Caco-2 (cell line): ENCODE measurements around the gene DYRK4. TPM values are rescaled to one million over a fixed set of nuclear protein-coding genes. Genes with fewer than 3 reads are reported as not detected.
A peak's percentile ranks its signal among the peaks of the same experiment; 100 is the strongest.

ENCODE experiments used
- BruUV-seq: library from RNA; stranded (reverse); fragments of 400-500 nt; replicated peaks from 2 replicates; lab custom pipeline; 2021; lab: Mats Ljungman, UMichigan
- CTCF ChIA-PET: fragments of 300-600 bp; sonication (Branson Sonifier 250); formaldehyde crosslinking; loops from one replicate; lab custom pipeline; 2022; ENCODE audit warnings: antibody characterized with exemption; lab: Charles Lee
- POLR2A ChIA-PET: fragments of 300-600 bp; sonication (Branson Sonifier 250); formaldehyde crosslinking; loops from one replicate; lab custom pipeline; 2022; ENCODE audit warnings: antibody characterized with exemption; lab: Charles Lee
- DNase-seq, 2 experiments: peaks; one replicate each; pipeline versions ENCODE4 v3.0.0 to v3.0.0-alpha.2; 2020 to 2022
- H3K27me3 ChIP-seq: replicated peaks from 2 replicates; pipeline ENCODE4 v1.6.0; 2011; ENCODE audit warnings: low read length; ENCODE audit not compliant: control insufficient read depth, insufficient read depth
- H3K36me3 ChIP-seq: 2 replicates; pipeline ENCODE4 v1.5.1; 2011; ENCODE audit warnings: low read length; ENCODE audit not compliant: control insufficient read depth, insufficient read depth
- H3K4me1 ChIP-seq: fragments of 250-450 bp; sonication (Bioruptor Pico); 2 replicates; pipeline ENCODE4 v1.5.1; 2020; ENCODE audit warnings: mild to moderate bottlenecking
- H3K4me3 ChIP-seq: 2 replicates; pipeline ENCODE4 v1.5.1; 2011; ENCODE audit warnings: low read depth, mild to moderate bottlenecking, control low read depth, low read length
- H3K9me3 ChIP-seq: fragments of 250-450 bp; sonication (Bioruptor Pico); 2 replicates; pipeline ENCODE4 v1.5.1; 2020; ENCODE audit warnings: mild to moderate bottlenecking, moderate library complexity
- H3K27ac Mint-ChIP-seq: one replicate; pipeline ENCODE4 v1.8.0; 2022; ENCODE audit warnings: mixed read lengths; ENCODE audit not compliant: unreplicated experiment
- H3K27me3 Mint-ChIP-seq: one replicate; pipeline ENCODE4 v1.8.0; 2022; ENCODE audit warnings: mixed read lengths; ENCODE audit not compliant: insufficient read depth, unreplicated experiment
- H3K36me3 Mint-ChIP-seq: one replicate; pipeline ENCODE4 v1.8.0; 2022; ENCODE audit warnings: mild to moderate bottlenecking, mixed read lengths; ENCODE audit not compliant: insufficient read depth, unreplicated experiment
- H3K4me1 Mint-ChIP-seq: one replicate; pipeline ENCODE4 v1.8.0; 2022; ENCODE audit warnings: low read depth, mixed read lengths; ENCODE audit not compliant: unreplicated experiment
- H3K4me3 Mint-ChIP-seq: one replicate; pipeline ENCODE4 v1.8.0; 2022; ENCODE audit warnings: mild to moderate bottlenecking, moderate library complexity, mixed read lengths; ENCODE audit not compliant: unreplicated experiment
- H3K9me3 Mint-ChIP-seq: one replicate; pipeline ENCODE4 v1.8.0; 2022; ENCODE audit warnings: mixed read lengths; ENCODE audit not compliant: unreplicated experiment
- intact Hi-C: fragments of 100-400 bp; cut with micrococcal nuclease; formaldehyde crosslinking; loops from one replicate; pipeline ENCODE4 v1.10.0; 2022; ENCODE audit not compliant: unreplicated experiment
- total RNA-seq: library from RNA; stranded (reverse); gene quantifications from 2 replicates; pipeline ENCODE4 v1.2.3, GENCODE V29; 2022
- TF ChIP-seq, protein P1 (sequence below), 2 experiments: fragments of 200-600 bp in 1 of 2; IDR thresholded peaks; 1 replicate in 1 of 2; 2 replicates in 1 of 2; pipeline versions ENCODE4 v1.5.1 to v1.8.0; 2011 to 2022; ENCODE audit warnings: antibody characterized with exemption in 1 of 2, control low read depth in 1 of 2, inconsistent platforms in 1 of 2, low read depth in 1 of 2, low read length in 1 of 2, mild to moderate bottlenecking in 1 of 2, moderate library complexity in 1 of 2; ENCODE audit not compliant: insufficient read depth in 1 of 2, severe bottlenecking in 1 of 2, unreplicated experiment in 1 of 2

Gene DYRK4
- total RNA-seq, 1 experiment from 2014 or later = 7.7 TPM

DNA sequence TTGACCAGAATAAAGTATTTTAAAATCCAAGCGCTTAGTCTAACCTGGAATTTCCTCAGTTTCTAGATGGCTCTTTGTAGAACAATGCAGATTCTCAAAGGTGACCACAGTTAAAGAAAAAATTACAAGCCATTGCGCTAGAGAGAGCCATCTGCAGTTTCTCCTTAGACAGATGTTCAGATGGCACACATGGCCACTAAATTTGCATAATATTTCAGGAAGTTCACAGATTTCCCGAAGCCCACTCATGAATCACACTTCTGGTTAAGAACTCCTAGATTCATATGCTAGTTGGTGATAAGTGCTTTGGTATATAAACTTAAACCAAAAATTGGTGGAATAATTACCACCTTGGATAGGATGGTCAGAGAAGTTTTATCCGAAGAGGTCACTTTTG is 86.1 kb downstream of the DYRK4 start:
- Histone ChIP-seq H3K4me3 (peak overlapping the region; percentile 46), H3K4me1 (peaks cover 7% of the 10 kb centered on the region), H3K9me3 (no peaks in the 10 kb centered on the region), H3K36me3 (no peaks in the 10 kb centered on the region), H3K27me3 (no peaks in the 10 kb centered on the region)
- peak overlapping the region; percentile 95 for H3K27ac Mint-ChIP-seq
- DNase-seq = no peak
- peaks cover 13% of the 10 kb centered on the region for H3K4me1 Mint-ChIP-seq
- no TSS peak for BruUV-seq
- intact Hi-C loops = loop anchor here (2.0 kb wide), 2 partner anchors 41 to 69 kb away; no protein-coding TSS in a partner anchor
- ChIA-PET CTCF (interaction anchor here (1.1 to 1.3 kb wide), 2 partner anchors 44 to 371 kb away, joined by 3 to 4 read pairs; no protein-coding TSS in a partner anchor), POLR2A (interaction anchor here (0.5 to 1.0 kb wide), 3 partner anchors 11 to 86 kb away, joined by 3 to 6 read pairs (median 3); partner anchors contain the start of gene DYRK4)
- H3K4me3 Mint-ChIP-seq = peak overlapping the region; percentile 98
- H3K36me3 Mint-ChIP-seq = peaks cover 9% of the 10 kb centered on the region
- no peaks in the 10 kb centered on the region for H3K9me3 Mint-ChIP-seq
- peaks cover 6% of the 10 kb centered on the region for H3K27me3 Mint-ChIP-seq
- TF ChIP-seq, protein P1, sequence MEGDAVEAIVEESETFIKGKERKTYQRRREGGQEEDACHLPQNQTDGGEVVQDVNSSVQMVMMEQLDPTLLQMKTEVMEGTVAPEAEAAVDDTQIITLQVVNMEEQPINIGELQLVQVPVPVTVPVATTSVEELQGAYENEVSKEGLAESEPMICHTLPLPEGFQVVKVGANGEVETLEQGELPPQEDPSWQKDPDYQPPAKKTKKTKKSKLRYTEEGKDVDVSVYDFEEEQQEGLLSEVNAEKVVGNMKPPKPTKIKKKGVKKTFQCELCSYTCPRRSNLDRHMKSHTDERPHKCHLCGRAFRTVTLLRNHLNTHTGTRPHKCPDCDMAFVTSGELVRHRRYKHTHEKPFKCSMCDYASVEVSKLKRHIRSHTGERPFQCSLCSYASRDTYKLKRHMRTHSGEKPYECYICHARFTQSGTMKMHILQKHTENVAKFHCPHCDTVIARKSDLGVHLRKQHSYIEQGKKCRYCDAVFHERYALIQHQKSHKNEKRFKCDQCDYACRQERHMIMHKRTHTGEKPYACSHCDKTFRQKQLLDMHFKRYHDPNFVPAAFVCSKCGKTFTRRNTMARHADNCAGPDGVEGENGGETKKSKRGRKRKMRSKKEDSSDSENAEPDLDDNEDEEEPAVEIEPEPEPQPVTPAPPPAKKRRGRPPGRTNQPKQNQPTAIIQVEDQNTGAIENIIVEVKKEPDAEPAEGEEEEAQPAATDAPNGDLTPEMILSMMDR (IDR thresholded peaks at IDR 0.05; ENCODE audit: insufficient read depth in 1 of 2, low read depth in 1 of 2, low read length in 1 of 2, severe bottlenecking in 1 of 2, unreplicated experiment in 1 of 2) = no peak

DNA sequence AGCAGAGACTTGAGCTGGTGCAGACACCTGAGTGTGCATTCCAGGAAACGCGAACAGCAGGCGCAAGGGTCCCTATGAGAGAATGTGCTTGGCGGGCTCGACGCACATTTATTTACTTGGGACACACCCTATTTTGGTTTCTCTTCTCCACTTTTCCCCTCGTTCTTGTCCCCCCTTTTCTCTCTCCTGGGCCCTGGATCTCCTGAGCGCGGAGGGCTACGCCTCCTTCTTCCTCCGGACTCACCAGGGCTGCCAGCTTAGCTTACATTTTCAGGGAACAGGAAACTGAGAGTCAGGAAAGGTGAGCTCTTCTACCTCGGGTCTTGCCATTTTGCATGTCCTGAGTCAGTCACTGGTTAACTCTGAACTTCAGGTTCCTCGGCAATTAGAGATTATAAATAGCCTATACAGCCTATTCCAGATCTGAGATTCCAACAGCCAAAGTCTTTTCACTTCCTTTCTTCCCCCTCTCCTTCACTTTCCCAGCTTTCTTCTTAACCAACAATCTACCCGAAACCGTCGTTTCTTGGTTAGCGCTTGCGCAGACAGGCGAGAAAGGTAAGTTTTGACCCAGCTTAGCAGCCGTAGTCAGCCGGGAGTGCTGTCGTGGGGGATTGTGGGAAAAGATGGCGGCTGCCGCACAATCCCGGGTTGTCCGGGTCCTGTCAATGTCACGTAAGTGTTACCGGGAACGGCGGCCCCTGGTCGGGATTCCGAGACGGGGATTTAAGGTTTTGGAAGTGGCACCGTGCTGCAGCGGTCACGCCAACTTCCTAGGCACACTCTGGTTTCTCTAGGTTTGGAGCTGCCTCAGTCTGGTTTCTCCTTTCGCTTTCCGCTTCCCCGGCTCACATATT is 86.7 kb downstream of the DYRK4 start, which contains the start of the genes AKAP3 and NDUFA9:
Gene AKAP3, minus strand, starts transcription at position 551 of the 857 bp plus-strand sequence. CDS start 10,855 bp downstream, outside the sequence.
Gene NDUFA9, plus strand, starts transcription at position 614 of the 857 bp plus-strand sequence. Its CDS starts 13 bp downstream, at position 627.
- Mint-ChIP-seq H3K9me3 (no peaks in the 10 kb centered on the region), H3K36me3 (peaks cover 9% of the 10 kb centered on the region), H3K27ac (peak within 1 kb of the TSS; percentile 95), H3K4me3 (peak within 1 kb of the TSS; percentile 98), H3K4me1 (peaks cover 13% of the 10 kb centered on the region), H3K27me3 (peaks cover 5% of the 10 kb centered on the region)
- Histone ChIP-seq H3K9me3 (no peaks in the 10 kb centered on the region), H3K27me3 (no peaks in the 10 kb centered on the region), H3K36me3 (no peaks in the 10 kb centered on the region), H3K4me1 (peaks cover 7% of the 10 kb centered on the region), H3K4me3 (peak within 1 kb of the TSS; percentile 46)
- BruUV-seq = TSS peak; percentile 95
- intact Hi-C loops = loop anchor here (2.0 kb wide), 2 partner anchors 42 to 70 kb away; no protein-coding TSS in a partner anchor
- TF ChIP-seq, protein P1 (IDR thresholded peaks at IDR 0.05; ENCODE audit: insufficient read depth in 1 of 2, low read depth in 1 of 2, low read length in 1 of 2, severe bottlenecking in 1 of 2, unreplicated experiment in 1 of 2) = no peak
- POLR2A ChIA-PET = interaction anchor here (0.5 to 1.0 kb wide), 4 partner anchors 11 to 87 kb away, joined by 3 to 6 read pairs (median 4); partner anchors contain the start of gene DYRK4
- peak; percentile 90 to 92 for DNase-seq
- CTCF ChIA-PET = interaction anchor here (1.1 to 1.3 kb wide), 2 partner anchors 44 to 372 kb away, joined by 3 to 4 read pairs; no protein-coding TSS in a partner anchor

DNA sequence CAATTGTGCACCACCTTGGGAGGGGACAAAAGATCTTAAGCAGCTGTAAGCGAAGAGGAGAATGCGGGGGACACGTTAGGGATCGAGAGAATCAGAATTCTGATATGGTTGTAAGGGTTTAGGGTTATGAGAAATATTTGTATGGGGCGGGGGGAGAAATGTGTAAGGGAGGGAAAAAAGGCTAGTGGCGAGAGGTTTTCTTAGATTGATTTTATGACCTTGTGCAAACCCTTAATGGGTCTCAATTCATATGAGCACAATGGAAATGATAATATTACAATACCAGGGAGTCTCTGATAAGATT is 87.3 kb downstream of the DYRK4 start:
- Histone ChIP-seq H3K4me3 (peak overlapping the region; percentile 46), H3K9me3 (no peaks in the 10 kb centered on the region), H3K27me3 (no peaks in the 10 kb centered on the region), H3K36me3 (no peaks in the 10 kb centered on the region), H3K4me1 (peaks cover 7% of the 10 kb centered on the region)
- H3K36me3 Mint-ChIP-seq = peaks cover 9% of the 10 kb centered on the region
- H3K4me1 Mint-ChIP-seq = peaks cover 13% of the 10 kb centered on the region
- H3K27ac Mint-ChIP-seq = peak overlapping the region; percentile 95
- H3K9me3 Mint-ChIP-seq = no peaks in the 10 kb centered on the region
- peak overlapping the region; percentile 98 for H3K4me3 Mint-ChIP-seq
- intact Hi-C loops = loop anchor here (2.0 kb wide), 2 partner anchors 43 to 71 kb away; no protein-coding TSS in a partner anchor
- H3K27me3 Mint-ChIP-seq = no peaks in the 10 kb centered on the region
- CTCF ChIA-PET = interaction anchor here (1.1 kb wide), 1 partner anchor 372 kb away, joined by 3 read pairs; no protein-coding TSS in a partner anchor
- no TSS peak for BruUV-seq
- POLR2A ChIA-PET = interaction anchor here (1.0 kb wide), 1 partner anchor 42 kb away, joined by 6 read pairs; no protein-coding TSS in a partner anchor
- TF ChIP-seq, protein P1 (IDR thresholded peaks at IDR 0.05; ENCODE audit: insufficient read depth in 1 of 2, low read depth in 1 of 2, low read length in 1 of 2, severe bottlenecking in 1 of 2, unreplicated experiment in 1 of 2) = no peak
- no peak for DNase-seq
